B cell (primary cell): ENCODE data around the gene TUBB4A.

Source experiments
- EZH2 ChIP-seq: IDR thresholded peaks from 2 replicates; pipeline ENCODE4 v1.6.1; 2012; ENCODE audit warnings: borderline replicate concordance, low read depth, mild to moderate bottlenecking, moderate library complexity, low read length; ENCODE audit not compliant: insufficient read depth, poor library complexity, severe bottlenecking
- TF ChIP-seq, protein P1 (sequence below): fragments of 200-600 bp; IDR thresholded peaks from one replicate; pipeline ENCODE4 v1.8.0; 2022; ENCODE audit warnings: antibody characterized with exemption, mild to moderate bottlenecking

GRCh38 chr19:6509118-6509971 is 7.2 kb upstream of the TUBB4A start:
- TF ChIP-seq, protein P1, sequence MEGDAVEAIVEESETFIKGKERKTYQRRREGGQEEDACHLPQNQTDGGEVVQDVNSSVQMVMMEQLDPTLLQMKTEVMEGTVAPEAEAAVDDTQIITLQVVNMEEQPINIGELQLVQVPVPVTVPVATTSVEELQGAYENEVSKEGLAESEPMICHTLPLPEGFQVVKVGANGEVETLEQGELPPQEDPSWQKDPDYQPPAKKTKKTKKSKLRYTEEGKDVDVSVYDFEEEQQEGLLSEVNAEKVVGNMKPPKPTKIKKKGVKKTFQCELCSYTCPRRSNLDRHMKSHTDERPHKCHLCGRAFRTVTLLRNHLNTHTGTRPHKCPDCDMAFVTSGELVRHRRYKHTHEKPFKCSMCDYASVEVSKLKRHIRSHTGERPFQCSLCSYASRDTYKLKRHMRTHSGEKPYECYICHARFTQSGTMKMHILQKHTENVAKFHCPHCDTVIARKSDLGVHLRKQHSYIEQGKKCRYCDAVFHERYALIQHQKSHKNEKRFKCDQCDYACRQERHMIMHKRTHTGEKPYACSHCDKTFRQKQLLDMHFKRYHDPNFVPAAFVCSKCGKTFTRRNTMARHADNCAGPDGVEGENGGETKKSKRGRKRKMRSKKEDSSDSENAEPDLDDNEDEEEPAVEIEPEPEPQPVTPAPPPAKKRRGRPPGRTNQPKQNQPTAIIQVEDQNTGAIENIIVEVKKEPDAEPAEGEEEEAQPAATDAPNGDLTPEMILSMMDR, result no peak
- no peak for TF ChIP-seq EZH2
